Epidermal melanocyte (primary cell): Measurements from ENCODE around the gene LENEP.

Experiments used
- DNase-seq: peaks from one replicate; pipeline ENCODE4 v3.0.0; 2011; ENCODE audit warnings: low spot score; ENCODE audit not compliant: insufficient read length

LENEP gene

GRCh38 chr1:155010211-155010918 lies 17.0 kb downstream of the LENEP start:
- DNase-seq = no peak

GRCh38 chr1:155011004-155011416 lies 17.6 kb downstream of the LENEP start:
- no peak for DNase-seq

GRCh38 chr1:155011437-155012025 lies 18.1 kb downstream of the LENEP start:
- DNase-seq = no peak

GRCh38 chr1:155012026-155012546 lies 18.7 kb downstream of the LENEP start:
- peak; percentile 79 for DNase-seq

- DNase-seq = no peak
These were observed 19.6 kb downstream of the LENEP start for GRCh38 chr1:155012776-155013602.

GRCh38 chr1:155013632-155014031 lies 20.2 kb downstream of the LENEP start:
- no peak for DNase-seq

GRCh38 chr1:155014709-155015508 lies 21.5 kb downstream of the LENEP start:
- DNase-seq = no peak

- no peak for DNase-seq
These were observed 22.3 kb downstream of the LENEP start for GRCh38 chr1:155015527-155016230.

GRCh38 chr1:155016231-155016831 lies 22.9 kb downstream of the LENEP start:
- no peak for DNase-seq

- DNase-seq = peak; percentile 77
These were observed 23.9 kb downstream of the LENEP start for GRCh38 chr1:155017041-155017945.

GRCh38 chr1:155017946-155018316 lies 24.5 kb downstream of the LENEP start:
- DNase-seq = no peak

GRCh38 chr1:155018617-155019348 lies 25.4 kb downstream of the LENEP start:
- DNase-seq = no peak

GRCh38 chr1:155019377-155020245 lies 26.2 kb downstream of the LENEP start:
- no peak for DNase-seq

GRCh38 chr1:155022136-155022926 lies 28.9 kb downstream of the LENEP start:
- no peak for DNase-seq

GRCh38 chr1:155022927-155023236 lies 29.5 kb downstream of the LENEP start:
- DNase-seq = no peak

- no peak for DNase-seq
These were observed 30.2 kb downstream of the LENEP start for GRCh38 chr1:155023627-155024026.

GRCh38 chr1:155024315-155024714 lies 30.9 kb downstream of the LENEP start:
- DNase-seq = no peak
